Activated naive CD8-positive, alpha-beta T cell treated with anti-CD3 and anti-CD28 coated beads, Interleukin-2, amount 50 U/mL, for 24 hours (primary cell): Measurements from ENCODE around the gene MTMR4.
A peak's percentile ranks its signal among the peaks of the same experiment; 100 is the strongest.
"Not testable (repeated sequence)": the region's sequence is repeated elsewhere in the genome, so short reads cannot be mapped to it uniquely, and the experiment has no call there.

ENCODE experiments used
- ATAC-seq: fragments of 150-1000 bp; cut with Tn5 transposase; one replicate; pipeline ENCODE4 v1.10.0; 2021
- DNase-seq: peaks from one replicate; pipeline ENCODE4 v3.0.0; 2021
- H3K27ac Mint-ChIP-seq: one replicate; pipeline ENCODE4 v1.8.0; 2021; ENCODE audit warnings: mild to moderate bottlenecking, mixed read lengths
- H3K27me3 Mint-ChIP-seq: one replicate; pipeline ENCODE4 v1.8.0; 2021; ENCODE audit warnings: mixed read lengths
- H3K36me3 Mint-ChIP-seq: one replicate; pipeline ENCODE4 v1.8.0; 2021; ENCODE audit warnings: low read depth, mixed read lengths
- H3K4me1 Mint-ChIP-seq: one replicate; pipeline ENCODE4 v1.8.0; 2021; ENCODE audit warnings: mixed read lengths
- H3K4me3 Mint-ChIP-seq: one replicate; pipeline ENCODE4 v1.8.0; 2021; ENCODE audit warnings: mild to moderate bottlenecking, moderate library complexity, mixed read lengths
- H3K9me3 Mint-ChIP-seq: one replicate; pipeline ENCODE4 v1.8.0; 2021; ENCODE audit warnings: mixed read lengths

MTMR4 gene

DNA sequence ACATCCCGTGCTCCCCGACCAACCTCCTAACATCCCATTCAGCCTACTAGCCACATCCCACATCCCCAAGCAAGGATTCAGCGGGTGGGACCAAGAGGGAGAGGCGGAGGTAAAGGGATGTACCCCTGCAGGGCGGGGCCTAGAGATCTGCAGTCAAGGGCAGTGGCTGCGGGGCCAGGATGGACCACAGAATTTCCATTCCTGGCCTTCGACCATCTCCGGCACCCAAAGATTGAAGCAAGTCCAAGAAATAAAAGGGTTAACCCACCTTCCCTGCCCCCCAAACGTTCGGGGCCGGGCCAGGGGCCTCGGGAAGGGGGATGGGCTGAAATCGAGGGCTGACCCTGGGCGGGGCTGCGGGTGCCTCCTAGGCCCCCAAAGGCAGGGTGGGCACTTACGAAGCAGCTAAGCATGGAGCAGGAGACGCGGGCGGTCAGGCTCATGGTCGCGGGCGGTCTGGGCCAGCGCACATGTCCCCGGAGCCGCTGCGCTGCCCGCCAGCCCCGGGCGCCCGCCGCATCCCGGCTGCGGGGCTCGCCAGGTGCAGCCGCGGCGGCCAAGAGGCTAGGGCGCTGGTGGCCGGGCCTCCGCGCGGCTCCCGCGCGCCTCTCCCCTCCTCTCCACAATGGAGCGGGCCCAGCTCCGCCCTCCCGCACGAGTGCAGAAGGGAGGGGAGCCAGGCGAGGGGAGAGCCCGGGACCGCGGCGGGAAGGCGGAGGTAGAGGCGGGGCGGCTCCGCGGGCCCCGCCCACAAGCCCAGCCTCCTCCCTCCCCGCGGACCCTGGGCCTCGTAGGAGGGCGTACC lies at the start of gene MTMR4:
Gene MTMR4 (minus strand): TSS at position 674 of the 805 bp plus-strand sequence. CDS start 231 bp downstream, at position 443.
- peak; percentile 78 for DNase-seq
- Mint-ChIP-seq H3K9me3 (no peaks in the 10 kb centered on the region), H3K4me3 (peak within 1 kb of the TSS; percentile 94), H3K27me3 (peaks cover 5% of the 10 kb centered on the region), H3K27ac (peak within 1 kb of the TSS; percentile 92), H3K36me3 (peaks cover 36% of the 10 kb centered on the region), H3K4me1 (peaks cover 58% of the 10 kb centered on the region)
- ATAC-seq: peak; percentile 12

GRCh38 chr17:58560511-58560910 lies 46.1 kb upstream of the MTMR4 start:
- ATAC-seq: no peak
- Mint-ChIP-seq H3K4me3 (no peak overlapping the region), H3K27me3 (no peaks in the 10 kb centered on the region), H3K27ac (no peak overlapping the region), H3K36me3 (no peaks in the 10 kb centered on the region), H3K4me1 (peaks cover 11% of the 10 kb centered on the region), H3K9me3 (no peaks in the 10 kb centered on the region)
- no peak for DNase-seq

DNA sequence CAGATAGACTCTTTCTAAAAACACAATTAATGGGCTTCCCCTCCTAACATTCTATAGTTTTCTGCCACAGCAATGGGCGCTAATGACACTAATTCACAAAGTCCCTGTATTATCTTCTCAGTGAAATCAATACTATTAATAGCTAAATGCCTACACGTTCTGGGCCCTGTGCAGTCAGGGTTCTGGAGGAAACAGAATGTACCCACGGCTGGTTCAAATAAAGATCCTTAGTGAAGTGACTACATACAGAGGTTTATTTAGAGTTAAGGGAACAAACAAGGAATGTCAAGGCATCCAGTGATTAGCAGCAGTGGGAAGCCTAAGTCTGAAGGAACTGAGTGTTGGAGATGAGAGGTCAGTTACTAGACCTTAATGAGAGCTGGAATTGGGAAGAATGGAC lies 43.5 kb upstream of the MTMR4 start:
- H3K27me3 Mint-ChIP-seq: no peaks in the 10 kb centered on the region
- peaks cover 6% of the 10 kb centered on the region for H3K4me1 Mint-ChIP-seq
- no peak overlapping the region for H3K27ac Mint-ChIP-seq
- ATAC-seq (no peak), DNase-seq (no peak)
- H3K36me3 Mint-ChIP-seq: no peaks in the 10 kb centered on the region
- no peaks in the 10 kb centered on the region for H3K9me3 Mint-ChIP-seq
- H3K4me3 Mint-ChIP-seq: no peak overlapping the region

GRCh38 chr17:58556833-58557250 lies 42.4 kb upstream of the MTMR4 start:
- Mint-ChIP-seq H3K36me3 (no peaks in the 10 kb centered on the region), H3K9me3 (no peaks in the 10 kb centered on the region), H3K27ac (no peak overlapping the region), H3K27me3 (no peaks in the 10 kb centered on the region), H3K4me3 (no peak overlapping the region), H3K4me1 (peaks cover 6% of the 10 kb centered on the region)
- ATAC-seq (no peak), DNase-seq (no peak)

GRCh38 chr17:58555109-58555508 lies 40.7 kb upstream of the MTMR4 start:
- H3K4me1 Mint-ChIP-seq, H3K9me3 Mint-ChIP-seq, DNase-seq, H3K27me3 Mint-ChIP-seq, H3K36me3 Mint-ChIP-seq, H3K27ac Mint-ChIP-seq, ATAC-seq, H3K4me3 Mint-ChIP-seq: not testable (repeated sequence)

DNA sequence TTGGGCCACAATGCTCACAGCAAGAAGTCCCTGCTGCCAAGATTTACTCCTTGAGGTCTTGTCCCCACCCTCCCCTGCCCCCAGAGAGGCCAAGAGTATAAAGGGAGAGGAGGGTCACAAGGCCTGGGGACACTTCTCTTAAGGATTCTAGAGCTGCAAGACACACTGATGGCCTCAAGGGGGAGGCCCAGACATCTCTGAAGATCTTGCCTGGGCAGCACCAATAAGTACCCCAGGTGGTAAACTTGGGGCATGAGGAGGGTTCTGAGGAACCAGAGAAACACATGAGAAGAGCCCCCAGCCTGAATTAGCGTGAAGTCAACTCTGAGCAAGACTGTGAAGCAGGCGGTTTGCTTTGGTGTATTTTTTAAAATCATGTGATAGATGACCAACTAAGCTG lies 26.8 kb upstream of the MTMR4 start:
- no peaks in the 10 kb centered on the region for H3K27me3 Mint-ChIP-seq
- no peaks in the 10 kb centered on the region for H3K4me1 Mint-ChIP-seq
- ATAC-seq: no peak
- H3K9me3 Mint-ChIP-seq: no peaks in the 10 kb centered on the region
- no peak overlapping the region for H3K4me3 Mint-ChIP-seq
- DNase-seq: no peak
- no peak overlapping the region for H3K27ac Mint-ChIP-seq
- no peaks in the 10 kb centered on the region for H3K36me3 Mint-ChIP-seq

DNA sequence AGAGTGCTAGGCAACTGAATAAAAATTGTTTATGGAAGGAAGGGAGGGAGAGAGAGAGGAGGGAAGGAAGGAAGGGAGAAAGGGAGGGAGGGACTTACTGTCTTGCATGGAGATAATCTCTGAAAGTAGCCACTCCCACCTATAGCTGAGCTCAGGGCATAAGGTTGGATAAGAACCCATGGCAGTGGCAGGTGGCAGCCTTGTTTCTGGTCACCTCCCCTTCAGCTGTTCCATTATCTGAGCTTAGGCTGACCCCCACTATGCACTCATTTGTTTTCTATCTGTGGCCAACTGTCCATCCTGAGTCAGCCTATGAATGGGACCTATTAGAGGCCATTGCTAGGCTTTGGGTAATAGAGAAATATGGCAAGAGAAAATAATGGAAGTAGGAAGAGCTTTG lies 25.3 kb upstream of the MTMR4 start:
- no peak overlapping the region for H3K27ac Mint-ChIP-seq
- peaks cover 6% of the 10 kb centered on the region for H3K27me3 Mint-ChIP-seq
- H3K36me3 Mint-ChIP-seq: no peaks in the 10 kb centered on the region
- no peaks in the 10 kb centered on the region for H3K4me1 Mint-ChIP-seq
- no peak for DNase-seq
- no peak overlapping the region for H3K4me3 Mint-ChIP-seq
- no peaks in the 10 kb centered on the region for H3K9me3 Mint-ChIP-seq
- ATAC-seq: no peak

DNA sequence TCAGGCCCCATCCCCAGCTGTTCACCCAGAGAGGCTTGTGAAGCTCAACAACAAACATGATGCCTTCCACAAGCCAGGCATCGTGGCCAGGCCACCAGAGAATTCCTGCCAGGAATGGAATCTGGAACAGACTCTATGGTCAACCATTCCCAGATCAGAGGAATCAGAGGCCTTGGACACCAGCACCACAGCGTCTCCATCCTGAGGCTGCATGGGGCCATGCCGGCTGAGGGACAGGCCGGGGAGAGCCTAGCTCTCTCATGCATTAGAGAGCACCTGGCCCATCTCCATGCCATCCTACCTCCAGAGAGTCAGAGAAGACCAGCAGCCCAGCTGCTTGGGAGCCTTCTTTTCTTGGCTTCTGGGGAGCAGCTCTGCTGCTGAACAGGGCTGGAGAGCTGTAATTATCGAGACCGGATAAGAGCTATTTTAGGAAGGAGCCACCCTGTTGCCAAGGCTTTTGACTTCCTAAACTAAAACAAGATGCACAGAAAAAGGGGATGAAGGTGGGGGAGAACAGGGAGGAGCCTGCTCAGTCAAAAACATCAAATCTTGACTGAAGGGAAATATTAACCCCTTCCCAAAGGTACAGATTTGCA lies 24.5 kb upstream of the MTMR4 start:
- DNase-seq (no peak), ATAC-seq (no peak)
- no peak overlapping the region for H3K27ac Mint-ChIP-seq
- peaks cover 9% of the 10 kb centered on the region for H3K27me3 Mint-ChIP-seq
- no peak overlapping the region for H3K4me3 Mint-ChIP-seq
- no peaks in the 10 kb centered on the region for H3K4me1 Mint-ChIP-seq
- no peaks in the 10 kb centered on the region for H3K9me3 Mint-ChIP-seq
- no peaks in the 10 kb centered on the region for H3K36me3 Mint-ChIP-seq

GRCh38 chr17:58537266-58537665 lies 22.8 kb upstream of the MTMR4 start:
- H3K4me1 Mint-ChIP-seq: peaks cover under 1% of the 10 kb centered on the region
- H3K27me3 Mint-ChIP-seq: peaks cover 20% of the 10 kb centered on the region
- DNase-seq (no peak), ATAC-seq (no peak)
- no peak overlapping the region for H3K4me3 Mint-ChIP-seq
- no peaks in the 10 kb centered on the region for H3K36me3 Mint-ChIP-seq
- H3K27ac Mint-ChIP-seq: no peak overlapping the region
- no peaks in the 10 kb centered on the region for H3K9me3 Mint-ChIP-seq

GRCh38 chr17:58536542-58536941 lies 22.1 kb upstream of the MTMR4 start:
- H3K27me3 Mint-ChIP-seq: peaks cover 22% of the 10 kb centered on the region
- ATAC-seq (no peak), DNase-seq (no peak)
- H3K9me3 Mint-ChIP-seq: no peaks in the 10 kb centered on the region
- H3K27ac Mint-ChIP-seq: no peak overlapping the region
- no peak overlapping the region for H3K4me3 Mint-ChIP-seq
- H3K4me1 Mint-ChIP-seq: peaks cover 3% of the 10 kb centered on the region
- H3K36me3 Mint-ChIP-seq: no peaks in the 10 kb centered on the region

DNA sequence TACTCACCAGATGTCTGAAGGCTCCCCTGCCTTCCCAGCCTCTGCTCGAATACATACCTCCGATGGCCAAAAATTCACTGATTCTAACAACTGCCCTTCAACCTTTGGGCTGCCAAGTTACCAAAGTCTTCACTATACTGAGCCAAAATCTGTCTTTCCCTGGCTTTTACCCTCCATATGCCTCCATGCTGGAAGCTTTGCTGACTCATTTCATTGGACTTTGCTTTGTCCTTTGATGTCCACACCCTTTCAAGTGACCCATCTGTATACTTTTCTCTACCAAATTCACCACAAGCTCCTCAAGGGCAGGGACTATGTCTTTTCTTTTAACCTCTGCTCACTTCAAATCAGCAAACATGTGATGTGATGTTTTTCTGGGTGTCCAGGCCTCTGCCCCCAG lies 21.0 kb upstream of the MTMR4 start:
- Mint-ChIP-seq H3K4me1 (peaks cover 3% of the 10 kb centered on the region), H3K4me3 (no peak overlapping the region), H3K27ac (no peak overlapping the region), H3K9me3 (no peaks in the 10 kb centered on the region), H3K36me3 (no peaks in the 10 kb centered on the region), H3K27me3 (peaks cover 24% of the 10 kb centered on the region)
- ATAC-seq (no peak), DNase-seq (no peak)

GRCh38 chr17:58534901-58535421 lies 20.5 kb upstream of the MTMR4 start:
- no peak for DNase-seq
- Mint-ChIP-seq H3K27me3 (peaks cover 27% of the 10 kb centered on the region), H3K9me3 (no peaks in the 10 kb centered on the region), H3K36me3 (no peaks in the 10 kb centered on the region), H3K4me3 (no peak overlapping the region), H3K4me1 (peaks cover 3% of the 10 kb centered on the region), H3K27ac (no peak overlapping the region)
- ATAC-seq: no peak

DNA sequence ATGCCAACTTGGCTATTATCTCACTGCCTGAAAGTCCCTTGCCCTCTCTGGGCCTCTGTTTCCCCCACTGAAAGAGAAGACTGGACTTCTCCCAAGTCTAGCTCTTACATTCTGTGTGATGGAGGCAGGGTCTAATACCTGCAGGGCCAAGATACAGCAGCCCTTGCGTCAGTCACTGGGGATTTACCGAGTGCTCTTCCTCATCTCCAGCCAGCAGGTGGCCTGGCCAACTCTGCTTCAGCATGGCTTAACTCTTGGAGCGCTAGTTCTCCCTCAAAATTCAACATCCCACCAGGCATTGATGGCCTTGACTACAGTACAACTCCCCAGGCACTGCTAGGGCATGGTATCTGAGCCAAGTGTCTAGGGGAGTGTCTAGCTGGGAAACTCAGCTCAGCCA lies 19.9 kb upstream of the MTMR4 start:
- no peaks in the 10 kb centered on the region for H3K9me3 Mint-ChIP-seq
- no peak overlapping the region for H3K27ac Mint-ChIP-seq
- ATAC-seq: no peak
- H3K4me3 Mint-ChIP-seq: no peak overlapping the region
- peaks cover 28% of the 10 kb centered on the region for H3K27me3 Mint-ChIP-seq
- DNase-seq: no peak
- no peaks in the 10 kb centered on the region for H3K36me3 Mint-ChIP-seq
- peaks cover 3% of the 10 kb centered on the region for H3K4me1 Mint-ChIP-seq

DNA sequence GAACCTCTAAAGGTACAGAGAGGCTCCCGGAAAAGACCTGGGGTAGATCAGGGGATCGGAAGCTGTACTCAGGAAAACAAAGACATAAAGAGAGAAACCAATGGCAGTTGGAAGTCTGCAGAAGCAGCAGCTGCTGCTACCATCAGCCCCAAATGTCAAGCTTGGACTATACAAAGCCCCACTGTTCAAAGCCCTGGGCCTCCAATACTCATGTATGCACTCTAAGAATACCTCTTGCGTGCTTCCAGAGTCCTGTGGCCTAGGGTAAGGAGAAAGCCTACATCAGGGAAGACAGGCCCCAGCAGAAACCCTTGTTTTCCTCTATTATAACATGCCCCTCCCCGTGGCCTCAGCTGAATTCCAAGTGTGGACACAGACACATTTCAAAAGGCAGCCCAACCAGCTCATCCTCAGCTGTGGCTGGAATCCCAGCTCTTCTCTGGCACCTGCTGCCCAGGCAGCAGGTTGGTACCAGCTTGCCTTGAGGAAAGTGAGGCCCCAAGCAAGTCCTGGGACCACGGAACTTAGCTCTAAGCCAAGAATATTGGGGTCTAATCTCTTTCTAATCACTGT lies 19.3 kb upstream of the MTMR4 start:
- H3K4me1 Mint-ChIP-seq: peaks cover 3% of the 10 kb centered on the region
- ATAC-seq (no peak), DNase-seq (no peak)
- no peaks in the 10 kb centered on the region for H3K36me3 Mint-ChIP-seq
- H3K4me3 Mint-ChIP-seq: no peak overlapping the region
- peaks cover 33% of the 10 kb centered on the region for H3K27me3 Mint-ChIP-seq
- no peak overlapping the region for H3K27ac Mint-ChIP-seq
- no peaks in the 10 kb centered on the region for H3K9me3 Mint-ChIP-seq

GRCh38 chr17:58532555-58532951 lies 18.1 kb upstream of the MTMR4 start:
- peaks cover 3% of the 10 kb centered on the region for H3K4me1 Mint-ChIP-seq

More at GRCh38 chr17:58532555-58532951, 18.1 kb upstream of the MTMR4 start:
- Mint-ChIP-seq H3K36me3 (no peaks in the 10 kb centered on the region), H3K9me3 (no peaks in the 10 kb centered on the region), H3K27me3 (peaks cover 33% of the 10 kb centered on the region), H3K4me3 (no peak overlapping the region), H3K27ac (no peak overlapping the region)
- DNase-seq (no peak), ATAC-seq (no peak)
